GM12878 (cell line): ENCODE measurements around the gene CCBE1. TPM values are rescaled to one million over a fixed set of nuclear protein-coding genes. Genes with fewer than 3 reads are reported as not detected.

Source experiments
- ATAC-seq: fragments of 200-7000 bp; cut with Tn5 transposase; 3 replicates; pipeline ENCODE4 v1.9.1; 2020; ENCODE audit warnings: mild to moderate bottlenecking, moderate library complexity
- BruUV-seq: library from RNA; stranded (reverse); fragments of 400-500 nt; replicated peaks from 2 replicates; lab custom pipeline; 2021; lab: Mats Ljungman, UMichigan
- CTCF ChIA-PET: fragments of 300-600 bp; sonication (Branson Sonifier 250); formaldehyde crosslinking; extraction: SDS; loops from one replicate; lab custom pipeline; 2021; ENCODE audit warnings: inconsistent platforms; lab: Yijun Ruan, JAX
- POLR2A ChIA-PET: fragments of 350-600 bp; formaldehyde crosslinking; extraction: SDS; loops from one replicate; lab custom pipeline; 2021; ENCODE audit warnings: inconsistent platforms; lab: Charles Lee
- RAD21 ChIA-PET: fragments of 300-600 bp; sonication (Branson Sonifier 250); formaldehyde crosslinking; loops from one replicate; lab custom pipeline; 2023; ENCODE audit warnings: antibody characterized with exemption; ENCODE audit not compliant: unreplicated experiment; lab: Charles Lee
- SMC1A ChIA-PET: fragments of 300-600 bp; sonication (Branson Sonifier 250); formaldehyde crosslinking; loops from one replicate; lab custom pipeline; 2023; ENCODE audit not compliant: unreplicated experiment, uncharacterized antibody; lab: Charles Lee
- DNase-seq: peaks from one replicate; pipeline ENCODE4 v3.0.0-alpha.2; 2011; ENCODE audit warnings: low read depth, low spot score
- FAIRE-seq: peaks from 3 replicates; lab custom pipeline; 2011; peaks lifted over from hg19 to GRCh38; lab: Jason Lieb, UNC
- H2AFZ ChIP-seq: 2 replicates; pipeline ENCODE4 v1.6.0; 2011; ENCODE audit warnings: low read depth, low read length, control low read depth; ENCODE audit not compliant: control insufficient read depth
- H3K27ac ChIP-seq: 2 replicates; pipeline ENCODE4 v1.5.1; 2011; ENCODE audit warnings: control low read depth; ENCODE audit not compliant: control insufficient read depth, insufficient read depth
- H3K27me3 ChIP-seq, 2 experiments: replicated peaks in 1 of 2; 2 replicates each; pipeline versions ENCODE4 v1.6.0 to v1.6.1; 2011; ENCODE audit warnings: low read length in 1 of 2; ENCODE audit not compliant: control insufficient read depth in 2 of 2, insufficient read depth in 2 of 2
- H3K36me3 ChIP-seq, 2 experiments: 2 replicates each; pipeline ENCODE4 v1.5.1; 2011; ENCODE audit warnings: low read length in 1 of 2; ENCODE audit not compliant: control insufficient read depth in 2 of 2, insufficient read depth in 2 of 2
- H3K4me1 ChIP-seq: 2 replicates; pipeline ENCODE4 v1.6.1; 2011; ENCODE audit warnings: mild to moderate bottlenecking, low read length, moderate library complexity, mixed read lengths; ENCODE audit not compliant: control insufficient read depth, insufficient read depth
- H3K4me2 ChIP-seq: 2 replicates; pipeline ENCODE4 v1.6.0; 2011; ENCODE audit warnings: control low read depth; ENCODE audit not compliant: control insufficient read depth, insufficient read depth
- H3K4me3 ChIP-seq: fragments of 200-600 bp; sonication (generic); 2 replicates; pipeline ENCODE4 v1.5.1; 2016
- H3K79me2 ChIP-seq: 2 replicates; pipeline ENCODE4 v1.6.0; 2011; ENCODE audit warnings: low read length; ENCODE audit not compliant: control insufficient read depth, insufficient read depth
- H3K9ac ChIP-seq: 2 replicates; pipeline ENCODE4 v1.8.0; 2011; ENCODE audit warnings: low read length, control low read depth, mixed read lengths; ENCODE audit not compliant: control insufficient read depth, insufficient read depth
- H3K9me3 ChIP-seq: replicated peaks from 3 replicates; pipeline ENCODE4 v1.5.1; 2011; ENCODE audit warnings: mild to moderate bottlenecking, low read length; ENCODE audit not compliant: control insufficient read depth, insufficient read depth
- H4K20me1 ChIP-seq: 2 replicates; pipeline ENCODE4 v1.6.0; 2011; ENCODE audit not compliant: control insufficient read depth, insufficient read depth
- IKZF1 ChIP-seq: fragments of 450-650 bp; conservative IDR thresholded peaks from 2 replicates; pipeline ENCODE4 v1.6.1; 2017; ENCODE audit warnings: antibody characterized with exemption, mild to moderate bottlenecking
- JUNB ChIP-seq: IDR thresholded peaks from 2 replicates; pipeline ENCODE4 v1.6.1; 2016; ENCODE audit warnings: antibody characterized with exemption, mild to moderate bottlenecking
- KAT2A ChIP-seq: conservative IDR thresholded peaks from 2 replicates; pipeline ENCODE4 v1.6.1; 2011; ENCODE audit warnings: low read depth, low read length; ENCODE audit not compliant: control insufficient read depth
- RELA ChIP-seq: fragments of 450-650 bp; IDR thresholded peaks from 2 replicates; pipeline ENCODE4 v1.8.0; 2014; ENCODE audit warnings: borderline replicate concordance; ENCODE audit not compliant: partially characterized antibody
- SRF ChIP-seq, 2 experiments: IDR thresholded peaks; 2 replicates each; pipeline ENCODE4 v1.6.1; 2011; ENCODE audit warnings: low read depth in 2 of 2, low read length in 2 of 2, mild to moderate bottlenecking in 1 of 2, moderate library complexity in 1 of 2
- SUZ12 ChIP-seq: fragments of 200-600 bp; sonication (generic); IDR thresholded peaks from one replicate; pipeline ENCODE4 v1.6.1; 2018; ENCODE audit warnings: antibody characterized with exemption, mild to moderate bottlenecking; ENCODE audit not compliant: unreplicated experiment
- TCF7 ChIP-seq: IDR thresholded peaks from 2 replicates; pipeline ENCODE4 v1.6.1; 2014; ENCODE audit warnings: antibody characterized with exemption, borderline replicate concordance
- ZNF274 ChIP-seq: IDR thresholded peaks from one replicate; pipeline ENCODE4 v1.8.0; 2011; ENCODE audit not compliant: insufficient read length, insufficient read depth
- WGBS: methylation state at CpG from one replicate; pipeline ENCODE4 v1.1.6; 2016; ENCODE audit warnings: low lambda C conversion rate; ENCODE audit not compliant: insufficient replicate concordance, insufficient coverage; ENCODE audit errors: missing lambda C conversion rate; 5-methylcytosine and 5-hydroxymethylcytosine counted together
- in situ Hi-C: fragments of 300-500 bp; cut with MboI; formaldehyde crosslinking; loops from 9 replicates; pipeline ENCODE4 v1.14.3; 2018; ENCODE audit warnings: mixed read lengths
- intact Hi-C: fragments of 100-400 bp; cut with micrococcal nuclease; formaldehyde crosslinking; loops from one replicate; pipeline ENCODE4 v1.14.2; 2022; ENCODE audit not compliant: unreplicated experiment
- polyA plus RNA-seq, 11 experiments: library from polyadenylated mRNA; depleted of rRNA in 4 of 11; unstranded in 6 of 11; stranded (reverse) in 5 of 11; fragments of >200 nt; fragmentation: Nextera tagmentation in 4 of 11; fragmentation: Illumina TruSeq in 1 of 11; extraction: Ambion mirVana in 4 of 11; extraction: Trizol in 1 of 11; gene quantifications; 1 replicate in 1 of 11; 2 replicates in 10 of 11; pipeline versions ENCODE4 v1.2.1 to v1.2.3, GENCODE V29; 2011 to 2016; ENCODE audit warnings: inconsistent platforms in 2 of 11, missing spikeins in 2 of 11, low read depth in 1 of 11
- total RNA-seq, 4 experiments: library from RNA; depleted of rRNA in 3 of 4; stranded (reverse); fragments of >200 nt in 3 of 4; fragmentation: Illumina TruSeq in 1 of 4; extraction: Trizol in 1 of 4; gene quantifications; 2 replicates each; pipeline versions ENCODE4 v1.2.1 to v1.2.3, GENCODE V29; 2013 to 2021
- TF ChIP-seq, protein P1 (sequence below): IDR thresholded peaks from 2 replicates; pipeline ENCODE4 v1.6.1; 2012; ENCODE audit warnings: low read depth, low read length, improper control_type of control experiment

The CCBE1 gene
- total and polyA plus RNA-seq, 10 of the 15 experiments (the other 5 are each of a cell fraction or from before 2014, with no cell fraction given) = 0.03 to 0.49 (median 0.04) TPM; not detected in 7

DNA sequence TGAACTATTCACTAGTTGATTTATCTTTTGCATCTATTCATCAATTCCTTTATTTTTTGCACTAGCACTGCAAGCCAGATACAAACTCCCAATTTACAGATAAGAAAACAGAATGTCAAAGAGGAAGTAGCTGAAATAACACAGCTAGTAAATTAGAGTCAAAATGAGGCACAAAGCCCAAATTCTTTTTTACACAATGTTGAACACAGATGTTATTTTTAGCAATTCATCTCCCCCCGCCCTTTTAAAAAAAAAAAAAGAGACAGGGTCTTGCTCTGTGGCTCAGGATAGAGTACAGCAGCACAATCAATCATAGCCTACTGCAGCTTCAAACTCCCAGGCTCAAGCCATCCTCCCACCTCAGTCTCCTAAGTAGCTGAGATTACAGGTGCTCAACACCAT, 127.8 kb downstream of the CCBE1 start:
- CTCF ChIA-PET = interaction anchor here (1.3 kb wide), 1 partner anchor 62 kb away, joined by 3 read pairs; no protein-coding TSS in a partner anchor
- POLR2A ChIA-PET = no interaction called here
- Histone ChIP-seq H3K27me3 (no peaks in the 10 kb centered on the region; a peak in 1 of 4 replicates), H3K27ac (no peak overlapping the region)
- SMC1A ChIA-PET = interaction anchor here (1.3 kb wide), 1 partner anchor 16 kb away, joined by 3 read pairs; no protein-coding TSS in a partner anchor
- TF ChIP-seq SUZ12 (no peak), IKZF1 (no peak), KAT2A (no peak), TCF7 (no peak), JUNB (no peak), RELA (no peak)
- TF ChIP-seq, all 136 proteins: peak for 0
- Histone ChIP-seq H3K4me1 (no peaks in the 10 kb centered on the region), H3K9me3 (no peaks in the 10 kb centered on the region), H3K9ac (no peak overlapping the region), H2AFZ (no peak overlapping the region), H4K20me1 (no peaks in the 10 kb centered on the region), H3K79me2 (no peaks in the 10 kb centered on the region), H3K4me3 (no peak overlapping the region), H3K4me2 (no peak overlapping the region), H3K36me3 (no peaks in the 10 kb centered on the region)
- no peak for ATAC-seq
- BruUV-seq = no TSS peak
- RAD21 ChIA-PET = no interaction called here
- 0% methylated on average over 1 of the region's 1 CpG for WGBS
- intact Hi-C loops = no loop called here
- in situ Hi-C loops = no loop called here
- FAIRE-seq = no peak
- DNase-seq = no peak

DNA sequence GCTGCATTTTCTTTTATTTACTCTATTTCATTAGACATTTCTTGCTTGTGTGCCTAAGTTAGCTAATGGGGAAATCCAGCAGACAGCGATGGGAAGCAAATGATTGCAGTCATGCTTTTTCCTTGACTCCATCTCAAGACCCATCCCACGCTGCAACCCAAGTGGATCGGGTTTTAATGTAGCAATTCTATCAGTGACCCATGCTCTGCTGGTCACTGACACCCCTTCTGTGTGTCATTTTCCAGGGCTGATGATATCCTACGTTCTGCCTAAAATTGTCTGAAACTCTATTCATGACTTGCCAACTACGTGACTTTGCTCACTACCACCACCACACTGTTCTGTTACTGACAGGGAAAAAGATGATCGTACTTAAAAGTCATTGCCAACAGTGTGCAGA, 129.8 kb downstream of the CCBE1 start:
- ChIA-PET CTCF (no interaction called here), SMC1A (interaction anchor here (1.2 kb wide), 1 partner anchor 11 kb away, joined by 3 read pairs; no protein-coding TSS in a partner anchor), RAD21 (interaction anchor here (0.6 kb wide), 1 partner anchor 1137 kb away, joined by 4 read pairs; no protein-coding TSS in a partner anchor), POLR2A (no interaction called here)
- no peaks in the 10 kb centered on the region; a peak in 1 of 4 replicates for H3K27me3 ChIP-seq
- H3K4me3 ChIP-seq = no peak overlapping the region
- WGBS = 27% methylated on average over 6 of the region's 6 CpGs
- TF ChIP-seq ZNF274 = no peak
- no peak for TF ChIP-seq SRF (IDR thresholded peaks at IDR 0.05; ENCODE audit: low read depth in 2 of 2, low read length in 2 of 2)
- TF ChIP-seq, protein P1, sequence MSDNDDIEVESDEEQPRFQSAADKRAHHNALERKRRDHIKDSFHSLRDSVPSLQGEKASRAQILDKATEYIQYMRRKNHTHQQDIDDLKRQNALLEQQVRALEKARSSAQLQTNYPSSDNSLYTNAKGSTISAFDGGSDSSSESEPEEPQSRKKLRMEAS = no peak
- H3K79me2 ChIP-seq = no peaks in the 10 kb centered on the region
- no peaks in the 10 kb centered on the region for H3K9me3 ChIP-seq
- DNase-seq (no peak), FAIRE-seq (no peak), ATAC-seq (no peak)
- H2AFZ ChIP-seq = no peak overlapping the region
- H3K9ac ChIP-seq = no peak overlapping the region
- H3K36me3 ChIP-seq = no peaks in the 10 kb centered on the region
- no peak overlapping the region for H3K27ac ChIP-seq
- H3K4me1 ChIP-seq = no peaks in the 10 kb centered on the region
- BruUV-seq = no TSS peak
- H3K4me2 ChIP-seq = no peak overlapping the region
- in situ Hi-C loops = no loop called here
- no peaks in the 10 kb centered on the region for H4K20me1 ChIP-seq
- intact Hi-C loops = no loop called here
